HUES6 (cell line): ENCODE data around the gene STAM.

Source experiments
- H3K27ac ChIP-seq: 2 replicates; pipeline ENCODE4 v1.7.0; 2013; ENCODE audit warnings: low read depth, mild to moderate bottlenecking, low read length, inconsistent platforms
- H3K27me3 ChIP-seq: 2 replicates; pipeline ENCODE4 v1.6.1; 2013; ENCODE audit warnings: low read length; ENCODE audit not compliant: control insufficient read depth, insufficient read depth
- H3K36me3 ChIP-seq: 2 replicates; pipeline ENCODE4 v1.6.1; 2013; ENCODE audit warnings: low read length; ENCODE audit not compliant: control insufficient read depth, insufficient read depth
- H3K4me1 ChIP-seq: 2 replicates; pipeline ENCODE4 v1.6.1; 2013; ENCODE audit warnings: low read length; ENCODE audit not compliant: control insufficient read depth, insufficient read depth
- H3K4me3 ChIP-seq: 2 replicates; pipeline ENCODE4 v1.5.1; 2013; ENCODE audit warnings: low read depth, low read length
- H3K9ac ChIP-seq: one replicate; pipeline ENCODE4 v1.6.1; 2013; ENCODE audit warnings: mild to moderate bottlenecking, low read length
- H3K9me3 ChIP-seq: 2 replicates; pipeline ENCODE4 v1.6.1; 2013; ENCODE audit warnings: low read depth, low read length; ENCODE audit not compliant: control insufficient read depth, insufficient read depth

Gene STAM

GRCh38 chr10:17676919-17677318 is 33.0 kb downstream of the STAM start:
- H3K36me3 ChIP-seq: no peaks in the 10 kb centered on the region
- no peak overlapping the region for H3K4me3 ChIP-seq
- H3K9ac ChIP-seq: no peak overlapping the region
- no peak overlapping the region for H3K27ac ChIP-seq
- H3K27me3 ChIP-seq: no peaks in the 10 kb centered on the region
- peaks cover 35% of the 10 kb centered on the region for H3K4me1 ChIP-seq
- H3K9me3 ChIP-seq: no peaks in the 10 kb centered on the region

DNA sequence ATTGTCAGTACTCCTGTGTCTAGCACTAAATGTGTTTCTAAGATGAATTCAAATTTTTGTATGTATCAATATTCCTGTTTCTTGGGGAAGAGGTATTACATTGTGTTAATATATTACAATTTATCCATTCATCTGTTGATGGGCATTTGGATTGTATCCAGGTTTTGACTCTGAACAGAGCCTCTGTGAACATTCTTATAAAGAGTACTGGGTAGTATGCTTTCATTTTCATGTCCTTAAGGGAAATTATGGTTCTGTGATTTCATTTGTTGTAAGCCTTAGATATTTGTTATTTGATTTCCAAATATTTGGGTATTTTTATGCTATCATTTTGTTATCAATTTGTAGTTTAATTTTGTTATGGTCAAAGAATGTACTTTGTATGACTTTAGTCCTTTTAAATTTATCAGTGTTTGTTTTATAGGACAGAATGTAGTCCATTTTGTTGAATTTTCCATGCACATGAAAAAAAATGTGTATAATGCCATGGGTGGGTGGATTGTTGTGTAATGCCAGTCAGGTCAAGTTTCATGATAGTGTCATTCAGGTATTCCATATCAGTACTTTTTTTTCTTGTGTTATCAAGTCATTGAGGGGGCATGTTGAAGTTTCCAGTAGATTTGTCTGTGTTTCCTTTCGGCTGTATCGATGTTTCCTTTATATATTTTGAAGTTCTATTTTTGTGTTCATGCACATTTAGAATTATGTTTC is 38.4 kb downstream of the STAM start:
- H3K9me3 ChIP-seq: no peaks in the 10 kb centered on the region
- H3K27me3 ChIP-seq: no peaks in the 10 kb centered on the region

GRCh38 chr10:17683541-17683940 is 39.6 kb downstream of the STAM start:
- no peak overlapping the region for H3K27ac ChIP-seq
- H3K36me3 ChIP-seq: 0 out of 2 replicates have a peak, but pooled peaks cover 3% of the 10 kb centered on the region

More for the DNA sequence above, 38.4 kb downstream of the STAM start:
- H3K36me3 ChIP-seq: 0 out of 2 replicates have a peak, but pooled peaks cover 3% of the 10 kb centered on the region
- H3K4me1 ChIP-seq: peaks cover 6% of the 10 kb centered on the region; the same call in 1 of the 2 replicates
- H3K9ac ChIP-seq: no peak overlapping the region
- no peak overlapping the region for H3K27ac ChIP-seq
- no peak overlapping the region for H3K4me3 ChIP-seq

GRCh38 chr10:17684537-17684936 is 40.6 kb downstream of the STAM start:
- Histone ChIP-seq H3K9me3 (no peaks in the 10 kb centered on the region), H3K27ac (no peak overlapping the region), H3K36me3 (peaks cover 7% of the 10 kb centered on the region), H3K4me1 (peaks cover 6% of the 10 kb centered on the region; the same call in 1 of the 2 replicates), H3K4me3 (no peak overlapping the region), H3K9ac (no peak overlapping the region), H3K27me3 (no peaks in the 10 kb centered on the region)

More at GRCh38 chr10:17683541-17683940, 39.6 kb downstream of the STAM start:
- Histone ChIP-seq H3K9ac (no peak overlapping the region), H3K9me3 (no peaks in the 10 kb centered on the region), H3K4me1 (peaks cover 6% of the 10 kb centered on the region; the same call in 1 of the 2 replicates), H3K27me3 (no peaks in the 10 kb centered on the region), H3K4me3 (no peak overlapping the region)

GRCh38 chr10:17685233-17685840 is 41.4 kb downstream of the STAM start:
- H3K27me3 ChIP-seq: no peaks in the 10 kb centered on the region
- H3K4me1 ChIP-seq: 0 out of 2 replicates have a peak, but pooled peaks cover 6% of the 10 kb centered on the region
- peaks cover 14% of the 10 kb centered on the region for H3K36me3 ChIP-seq
- H3K4me3 ChIP-seq: no peak overlapping the region
- no peak overlapping the region for H3K9ac ChIP-seq
- no peaks in the 10 kb centered on the region for H3K9me3 ChIP-seq
- 0 out of 2 replicates have a peak overlapping the region, but pooled peaks have one; percentile 33 for H3K27ac ChIP-seq

DNA sequence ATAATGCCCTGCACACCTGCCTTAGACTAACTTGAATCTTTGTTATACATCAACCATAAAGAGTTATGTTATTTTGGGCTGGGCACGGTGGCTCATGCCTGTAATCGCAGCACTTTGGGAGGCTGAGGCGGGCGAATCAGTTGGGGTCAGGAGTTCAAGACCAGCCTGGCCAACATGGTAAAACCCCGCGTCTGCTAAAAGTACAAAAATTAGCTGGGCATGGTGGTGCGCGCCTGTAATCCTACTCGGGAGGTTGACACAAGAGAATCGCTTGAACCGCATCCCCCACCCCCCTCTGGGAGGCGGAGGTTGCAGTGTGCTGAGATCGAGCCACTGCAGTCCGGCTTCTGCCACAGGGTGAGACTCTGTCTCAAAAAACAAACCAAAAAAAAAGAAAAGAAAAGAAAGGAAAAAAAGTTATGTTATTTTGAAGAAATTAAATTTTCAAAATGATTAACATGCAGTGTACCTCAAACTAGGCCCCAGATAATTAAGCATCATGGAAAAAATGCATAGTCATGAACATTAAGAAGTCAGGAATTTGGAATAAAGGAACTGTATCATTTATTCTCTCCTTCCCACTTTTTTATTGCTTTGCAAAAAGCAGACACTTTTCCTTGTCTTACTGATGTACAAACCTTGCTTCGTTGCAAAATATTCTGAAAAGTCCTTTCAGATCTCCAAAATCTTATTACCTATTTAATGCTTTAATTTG is 43.3 kb downstream of the STAM start:
- Histone ChIP-seq H3K27me3 (no peaks in the 10 kb centered on the region), H3K36me3 (peaks cover 14% of the 10 kb centered on the region), H3K27ac (no peak overlapping the region), H3K4me1 (0 out of 2 replicates have a peak, but pooled peaks cover 6% of the 10 kb centered on the region), H3K4me3 (no peak overlapping the region), H3K9ac (no peak overlapping the region), H3K9me3 (no peaks in the 10 kb centered on the region)

DNA sequence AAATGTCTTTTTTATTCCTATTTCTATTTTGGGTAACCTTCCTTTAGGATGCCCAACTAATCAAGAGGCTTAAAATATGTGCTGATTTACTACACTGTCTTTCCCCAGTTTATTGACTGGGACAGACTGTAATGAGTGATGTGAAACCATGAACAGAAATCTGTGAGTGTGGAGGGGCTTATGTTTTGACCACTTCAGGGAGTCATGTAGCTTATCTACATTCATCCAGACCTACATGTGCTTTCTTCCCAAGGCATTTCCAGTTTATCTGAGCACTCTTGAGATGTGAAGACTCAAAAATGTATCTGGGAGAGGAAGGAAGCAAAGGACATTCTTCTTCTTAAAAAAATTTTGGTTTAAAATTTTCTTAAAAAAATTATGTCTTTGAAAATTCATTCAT is 45.2 kb downstream of the STAM start:
- H3K9ac ChIP-seq: no peak overlapping the region
- H3K4me3 ChIP-seq: no peak overlapping the region
- no peaks in the 10 kb centered on the region for H3K4me1 ChIP-seq
- H3K36me3 ChIP-seq: peaks cover 21% of the 10 kb centered on the region
- no peaks in the 10 kb centered on the region for H3K27me3 ChIP-seq
- no peaks in the 10 kb centered on the region for H3K9me3 ChIP-seq
- H3K27ac ChIP-seq: no peak overlapping the region

- H3K9me3 ChIP-seq: no peaks in the 10 kb centered on the region
- peaks cover 32% of the 10 kb centered on the region for H3K36me3 ChIP-seq
- no peak overlapping the region for H3K9ac ChIP-seq
- H3K27ac ChIP-seq: no peak overlapping the region
- no peaks in the 10 kb centered on the region for H3K27me3 ChIP-seq
- H3K4me1 ChIP-seq: no peaks in the 10 kb centered on the region
- no peak overlapping the region for H3K4me3 ChIP-seq
Observed at GRCh38 chr10:17693009-17693408, 49.1 kb downstream of the STAM start.

DNA sequence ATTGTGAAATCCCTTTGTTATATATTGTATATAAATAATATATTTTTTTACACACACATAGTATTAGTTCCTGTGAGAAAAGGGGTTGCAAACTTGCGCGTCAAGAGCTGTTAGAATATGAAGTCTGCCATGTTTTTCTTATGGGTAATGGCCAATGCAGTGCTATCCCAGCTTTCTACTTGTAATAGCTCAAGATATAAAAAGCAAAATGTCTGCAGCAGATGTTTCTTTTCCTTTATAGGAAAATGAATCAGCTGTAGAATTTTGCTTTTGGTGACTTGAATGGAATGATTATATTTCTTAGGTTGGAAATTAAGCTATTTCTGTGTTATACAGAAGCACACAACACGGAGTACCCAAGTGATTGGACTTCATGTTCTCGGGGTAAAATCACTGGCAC is 54.7 kb downstream of the STAM start:
- H3K9me3 ChIP-seq: no peaks in the 10 kb centered on the region
- peaks cover 28% of the 10 kb centered on the region for H3K36me3 ChIP-seq

DNA sequence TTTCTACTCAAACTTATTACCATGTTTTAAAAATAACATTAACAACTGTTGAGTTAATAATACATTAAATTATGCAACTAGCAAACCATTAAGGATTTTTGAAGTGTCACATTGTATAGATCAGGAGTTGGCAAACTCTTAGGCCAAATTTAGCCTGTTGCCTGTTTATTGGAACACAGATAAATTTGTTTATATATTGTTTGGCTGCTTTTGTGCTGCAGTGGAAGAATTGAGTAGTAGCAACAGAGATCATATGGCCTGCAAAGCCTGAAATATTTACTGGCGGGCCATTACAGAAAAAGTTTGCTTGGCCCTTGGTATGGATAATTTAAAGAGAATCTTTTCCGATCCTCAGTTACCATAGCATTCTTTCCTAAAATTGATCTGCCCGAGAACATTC is 57.4 kb downstream of the STAM start:
- Histone ChIP-seq H3K27me3 (no peaks in the 10 kb centered on the region), H3K27ac (no peak overlapping the region), H3K9me3 (no peaks in the 10 kb centered on the region), H3K9ac (no peak overlapping the region), H3K4me3 (no peak overlapping the region), H3K4me1 (no peaks in the 10 kb centered on the region), H3K36me3 (peaks cover 32% of the 10 kb centered on the region)

More for the DNA sequence above, 54.7 kb downstream of the STAM start:
- Histone ChIP-seq H3K9ac (no peak overlapping the region), H3K27me3 (no peaks in the 10 kb centered on the region), H3K4me1 (no peaks in the 10 kb centered on the region), H3K27ac (no peak overlapping the region), H3K4me3 (no peak overlapping the region)

GRCh38 chr10:17703706-17704105 is 59.8 kb downstream of the STAM start:
- Histone ChIP-seq H3K9ac (no peak overlapping the region), H3K27ac (no peak overlapping the region), H3K36me3 (peaks cover 31% of the 10 kb centered on the region), H3K4me1 (no peaks in the 10 kb centered on the region), H3K4me3 (no peak overlapping the region), H3K9me3 (no peaks in the 10 kb centered on the region), H3K27me3 (no peaks in the 10 kb centered on the region)
